ENCODE measurements around the gene PINK1.

PINK1 gene

GRCh38 chr1:20634594-20635084, 1.4 kb downstream of the PINK1 start:
- TF ChIP-seq CTCF (IDR thresholded peaks at IDR 0.05; ENCODE audit: insufficient read depth, low read length, missing control alignments) = no peak
- ChIA-PET POLR2A (no interaction called here), CTCF (interaction anchor here (0.9 to 14.5 kb wide), 13 partner anchors 9 to 117 kb away, joined by 3 to 323 read pairs (median 13); partner anchors contain the start of genes CDA and DDOST)
- H3K4me3 ChIP-seq (ENCODE audit: low read depth, low read length) = peak overlapping the region; percentile 79
- no peak for DNase-seq (ENCODE audit: low read depth, low spot score)

- no peak for TF ChIP-seq CTCF (IDR thresholded peaks at IDR 0.05; ENCODE audit: insufficient read depth, low read length, missing control alignments)
- ChIA-PET POLR2A (interaction anchor here (1.3 kb wide), 1 partner anchor 25 kb away, joined by 3 read pairs; the partner anchor contains the start of gene DDOST), CTCF (interaction anchor here (1.0 to 14.5 kb wide), 8 partner anchors 9 to 120 kb away, joined by 3 to 323 read pairs (median 5); partner anchors contain the start of gene DDOST)
- no peak for DNase-seq (ENCODE audit: low read depth, low spot score)
- H3K4me3 ChIP-seq (ENCODE audit: low read depth, low read length) = no peak overlapping the region
Measured at GRCh38 chr1:20636785-20637347, 3.6 kb downstream of the PINK1 start.

- ChIA-PET CTCF (interaction anchor here (0.9 to 14.5 kb wide), 14 partner anchors 8 to 720 kb away, joined by 3 to 323 read pairs (median 7); partner anchors contain the start of genes DDOST and PINK1), POLR2A (interaction anchor here (1.6 kb wide), 1 partner anchor 51 kb away, joined by 3 read pairs; the partner anchor contains the start of gene CDA)
- DNase-seq (ENCODE audit: low read depth, low spot score) = no peak
- peak; percentile 70 for TF ChIP-seq CTCF (IDR thresholded peaks at IDR 0.05; ENCODE audit: insufficient read depth, low read length, missing control alignments)
- H3K4me3 ChIP-seq (ENCODE audit: low read depth, low read length) = no peak overlapping the region
Measured at GRCh38 chr1:20640183-20640597, 6.9 kb downstream of the PINK1 start.

GRCh38 chr1:20641975-20642374, 8.7 kb downstream of the PINK1 start:
- DNase-seq (ENCODE audit: low read depth, low spot score) = no peak
- no peak for TF ChIP-seq CTCF (IDR thresholded peaks at IDR 0.05; ENCODE audit: insufficient read depth, low read length, missing control alignments)
- ChIA-PET POLR2A (no interaction called here), CTCF (interaction anchor here (1.0 to 14.5 kb wide), 14 partner anchors 8 to 130 kb away, joined by 3 to 323 read pairs (median 6); partner anchors contain the start of genes DDOST and PINK1)
- H3K4me3 ChIP-seq (ENCODE audit: low read depth, low read length) = no peak overlapping the region

GRCh38 chr1:20643080-20643479, 9.8 kb downstream of the PINK1 start:
- no peak for DNase-seq (ENCODE audit: low read depth, low spot score)
- H3K4me3 ChIP-seq (ENCODE audit: low read depth, low read length) = no peak overlapping the region
- no peak for TF ChIP-seq CTCF (IDR thresholded peaks at IDR 0.05; ENCODE audit: insufficient read depth, low read length, missing control alignments)
- ChIA-PET CTCF (interaction anchor here (1.1 to 14.5 kb wide), 4 partner anchors 10 to 128 kb away, joined by 4 to 323 read pairs (median 60); partner anchors contain the start of gene PINK1), POLR2A (no interaction called here)

- no peak for DNase-seq (ENCODE audit: low read depth, low spot score)
- ChIA-PET CTCF (interaction anchor here (1.0 to 3.0 kb wide), 2 partner anchors 9 to 11 kb away, joined by 5 to 19 read pairs; partner anchors contain the start of gene PINK1), POLR2A (no interaction called here)
- H3K4me3 ChIP-seq (ENCODE audit: low read depth, low read length) = no peak overlapping the region
- no peak for TF ChIP-seq CTCF (IDR thresholded peaks at IDR 0.05; ENCODE audit: insufficient read depth, low read length, missing control alignments)
Measured at GRCh38 chr1:20644416-20644815, 11.2 kb downstream of the PINK1 start.
